Mesothelial cell of epicardium (in vitro differentiated cells): ENCODE measurements around the gene CGNL1. TPM values are rescaled to one million over a fixed set of nuclear protein-coding genes. Genes with fewer than 3 reads are reported as not detected.

Source experiments
- DNase-seq, 2 experiments: peaks; one replicate each; pipeline ENCODE4 v3.0.0; 2021; ENCODE audit warnings: low spot score in 2 of 2; ENCODE audit not compliant: unreplicated experiment in 2 of 2
- H3K27ac Mint-ChIP-seq: 2 replicates; pipeline ENCODE4 v1.8.0; 2021; ENCODE audit warnings: mixed read lengths
- H3K27me3 Mint-ChIP-seq: 2 replicates; pipeline ENCODE4 v1.8.0; 2021; ENCODE audit warnings: low read depth, mixed read lengths
- H3K36me3 Mint-ChIP-seq: 2 replicates; pipeline ENCODE4 v1.8.0; 2021; ENCODE audit warnings: mixed read lengths
- H3K4me1 Mint-ChIP-seq: 2 replicates; pipeline ENCODE4 v1.8.0; 2021; ENCODE audit warnings: mixed read lengths
- H3K4me3 Mint-ChIP-seq: 2 replicates; pipeline ENCODE4 v1.8.0; 2021; ENCODE audit warnings: mild to moderate bottlenecking, moderate library complexity, mixed read lengths
- H3K9me3 Mint-ChIP-seq: 2 replicates; pipeline ENCODE4 v1.8.0; 2021; ENCODE audit warnings: mixed read lengths
- total RNA-seq: library from RNA; stranded (reverse); gene quantifications from 3 replicates; pipeline ENCODE4 v1.2.1, GENCODE V29; 2021
- TF ChIP-seq, protein P1 (sequence below): fragments of 200-600 bp; sonication (generic); IDR thresholded peaks from one replicate; pipeline ENCODE4 v1.5.0; 2021; ENCODE audit warnings: antibody characterized with exemption; ENCODE audit not compliant: unreplicated experiment

Gene CGNL1
- total RNA-seq, 1 donor from 2014 or later: 34.1 TPM

DNA sequence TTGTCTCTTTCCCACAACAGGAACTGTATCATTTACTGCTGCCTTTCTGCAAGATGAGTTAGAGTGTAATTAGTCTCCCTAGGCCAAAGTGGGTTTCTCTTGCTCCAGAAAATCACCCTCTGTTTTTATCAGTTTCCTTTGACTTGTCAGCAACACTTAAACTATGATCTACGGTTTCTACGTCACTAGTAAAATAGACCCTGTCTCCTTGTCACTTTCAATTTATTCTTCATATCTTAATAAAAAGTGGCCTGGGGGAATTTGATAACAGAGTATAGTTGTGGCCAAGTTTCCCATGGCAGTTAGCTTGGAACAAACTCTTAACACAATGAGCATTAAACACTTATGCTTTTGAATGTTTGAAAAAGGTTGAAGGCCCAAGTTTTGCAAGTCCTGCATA lies 79.6 kb downstream of the CGNL1 start:
- Mint-ChIP-seq H3K36me3 (peaks cover 12% of the 10 kb centered on the region), H3K4me1 (peaks cover 37% of the 10 kb centered on the region), H3K27me3 (no peaks in the 10 kb centered on the region), H3K27ac (peak overlapping the region; percentile 71), H3K9me3 (no peaks in the 10 kb centered on the region), H3K4me3 (no peak overlapping the region)
- TF ChIP-seq, protein P1, sequence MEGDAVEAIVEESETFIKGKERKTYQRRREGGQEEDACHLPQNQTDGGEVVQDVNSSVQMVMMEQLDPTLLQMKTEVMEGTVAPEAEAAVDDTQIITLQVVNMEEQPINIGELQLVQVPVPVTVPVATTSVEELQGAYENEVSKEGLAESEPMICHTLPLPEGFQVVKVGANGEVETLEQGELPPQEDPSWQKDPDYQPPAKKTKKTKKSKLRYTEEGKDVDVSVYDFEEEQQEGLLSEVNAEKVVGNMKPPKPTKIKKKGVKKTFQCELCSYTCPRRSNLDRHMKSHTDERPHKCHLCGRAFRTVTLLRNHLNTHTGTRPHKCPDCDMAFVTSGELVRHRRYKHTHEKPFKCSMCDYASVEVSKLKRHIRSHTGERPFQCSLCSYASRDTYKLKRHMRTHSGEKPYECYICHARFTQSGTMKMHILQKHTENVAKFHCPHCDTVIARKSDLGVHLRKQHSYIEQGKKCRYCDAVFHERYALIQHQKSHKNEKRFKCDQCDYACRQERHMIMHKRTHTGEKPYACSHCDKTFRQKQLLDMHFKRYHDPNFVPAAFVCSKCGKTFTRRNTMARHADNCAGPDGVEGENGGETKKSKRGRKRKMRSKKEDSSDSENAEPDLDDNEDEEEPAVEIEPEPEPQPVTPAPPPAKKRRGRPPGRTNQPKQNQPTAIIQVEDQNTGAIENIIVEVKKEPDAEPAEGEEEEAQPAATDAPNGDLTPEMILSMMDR: no peak
- DNase-seq: no peak

DNA sequence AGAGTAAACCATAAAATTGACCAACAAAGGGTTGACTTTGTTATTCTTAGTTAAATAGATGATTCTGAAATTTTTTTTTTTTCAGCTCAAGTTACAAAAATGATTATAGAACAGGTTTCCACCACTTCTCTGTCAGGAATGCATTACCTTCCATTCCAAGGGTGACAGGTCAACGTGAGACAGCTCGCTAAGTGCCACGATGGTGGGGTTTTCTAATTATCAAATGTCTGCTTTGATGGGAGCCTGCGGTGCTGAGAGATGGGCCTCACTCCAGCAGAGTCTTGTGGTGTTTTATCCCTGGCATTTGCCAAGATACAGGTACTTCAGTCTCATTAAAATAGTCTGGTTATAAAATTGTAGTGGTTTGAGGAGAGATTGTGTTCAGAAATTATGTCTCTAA lies 80.3 kb downstream of the CGNL1 start:
- no peak for DNase-seq
- no peak overlapping the region for H3K4me3 Mint-ChIP-seq
- peak overlapping the region; percentile 89 for H3K27ac Mint-ChIP-seq
- peaks cover 31% of the 10 kb centered on the region for H3K4me1 Mint-ChIP-seq
- TF ChIP-seq, protein P1: no peak
- H3K36me3 Mint-ChIP-seq: peaks cover 12% of the 10 kb centered on the region
- H3K27me3 Mint-ChIP-seq: no peaks in the 10 kb centered on the region
- H3K9me3 Mint-ChIP-seq: no peaks in the 10 kb centered on the region

DNA sequence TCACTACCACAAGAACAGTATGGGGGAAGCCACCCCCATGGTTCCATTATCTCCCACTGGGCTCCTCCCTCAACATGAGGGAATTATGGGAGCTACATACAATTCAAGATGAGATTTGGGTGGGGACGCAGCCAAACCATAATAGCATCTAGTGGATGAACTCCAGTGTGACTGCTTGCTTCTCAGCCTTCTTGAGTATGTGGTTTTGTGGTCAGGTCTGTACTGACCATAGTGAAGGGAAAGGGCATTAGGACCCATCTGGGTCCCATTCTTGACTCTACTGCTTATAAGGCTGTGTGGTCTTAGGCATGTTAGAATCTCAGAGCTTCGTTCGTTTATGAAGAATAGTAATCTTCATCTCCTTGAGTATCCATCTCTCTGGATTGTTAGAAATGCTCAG lies 81.4 kb downstream of the CGNL1 start:
- Mint-ChIP-seq H3K27ac (no peak overlapping the region), H3K9me3 (no peaks in the 10 kb centered on the region), H3K27me3 (no peaks in the 10 kb centered on the region), H3K4me1 (peaks cover 26% of the 10 kb centered on the region), H3K4me3 (no peak overlapping the region), H3K36me3 (peaks cover 14% of the 10 kb centered on the region)
- TF ChIP-seq, protein P1: no peak
- no peak for DNase-seq

DNA sequence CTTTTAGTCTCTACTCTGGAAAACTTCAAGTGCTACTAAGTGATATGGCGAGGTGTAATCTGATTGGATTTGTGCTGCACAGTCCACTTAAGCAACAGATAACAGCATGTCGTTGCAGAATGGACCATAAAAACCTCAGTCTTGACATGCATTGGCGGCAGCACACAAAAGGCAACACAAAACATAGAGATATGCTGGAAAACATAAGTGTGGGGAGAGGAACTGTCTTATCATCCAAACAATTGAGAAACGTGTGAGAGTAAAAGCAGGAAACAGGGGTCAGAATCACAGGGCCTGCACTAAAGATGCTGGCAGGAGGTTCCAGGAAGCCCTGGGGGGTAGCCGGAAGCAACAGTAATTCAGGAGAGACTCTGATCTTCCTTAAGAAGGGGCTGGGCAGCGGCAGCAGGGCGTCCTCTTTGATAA lies 82.1 kb downstream of the CGNL1 start:
- Mint-ChIP-seq H3K4me3 (no peak overlapping the region), H3K9me3 (no peaks in the 10 kb centered on the region), H3K27ac (no peak overlapping the region), H3K27me3 (no peaks in the 10 kb centered on the region), H3K36me3 (peaks cover 13% of the 10 kb centered on the region), H3K4me1 (peaks cover 26% of the 10 kb centered on the region)
- DNase-seq: no peak
- TF ChIP-seq, protein P1: no peak

DNA sequence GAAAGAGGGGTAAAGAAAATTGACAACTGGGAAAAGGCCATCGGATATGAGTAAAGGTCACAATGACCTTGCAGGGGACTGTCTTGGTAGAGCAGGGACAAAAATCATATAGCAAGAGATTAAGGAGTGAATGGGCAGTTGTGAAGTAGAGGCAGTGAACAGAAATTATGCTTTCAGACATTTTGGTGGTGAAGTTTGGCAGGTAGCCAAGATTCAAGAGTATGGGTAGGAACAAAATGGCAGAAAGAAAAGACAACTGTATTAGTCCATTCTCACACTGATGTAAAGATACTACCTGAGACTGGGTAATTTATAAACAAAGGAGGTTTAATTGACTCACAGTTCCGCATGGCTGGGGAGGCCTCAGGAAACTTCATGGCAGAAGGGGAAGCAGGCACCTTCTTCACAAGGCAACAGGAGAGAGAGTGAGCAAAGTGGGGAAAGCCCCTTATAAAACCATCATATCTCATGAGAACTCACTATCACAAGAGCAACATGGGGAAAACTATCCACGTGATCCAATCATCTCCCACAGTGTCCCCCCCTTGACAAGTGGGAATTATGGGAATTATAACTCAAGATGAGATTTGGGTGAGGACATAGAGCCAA lies 84.0 kb downstream of the CGNL1 start:
- DNase-seq: no peak
- no peak overlapping the region for H3K4me3 Mint-ChIP-seq
- TF ChIP-seq, protein P1: no peak
- H3K4me1 Mint-ChIP-seq: peaks cover 22% of the 10 kb centered on the region
- H3K36me3 Mint-ChIP-seq: peaks cover 10% of the 10 kb centered on the region
- H3K27ac Mint-ChIP-seq: no peak overlapping the region
- H3K9me3 Mint-ChIP-seq: no peaks in the 10 kb centered on the region
- H3K27me3 Mint-ChIP-seq: no peaks in the 10 kb centered on the region

DNA sequence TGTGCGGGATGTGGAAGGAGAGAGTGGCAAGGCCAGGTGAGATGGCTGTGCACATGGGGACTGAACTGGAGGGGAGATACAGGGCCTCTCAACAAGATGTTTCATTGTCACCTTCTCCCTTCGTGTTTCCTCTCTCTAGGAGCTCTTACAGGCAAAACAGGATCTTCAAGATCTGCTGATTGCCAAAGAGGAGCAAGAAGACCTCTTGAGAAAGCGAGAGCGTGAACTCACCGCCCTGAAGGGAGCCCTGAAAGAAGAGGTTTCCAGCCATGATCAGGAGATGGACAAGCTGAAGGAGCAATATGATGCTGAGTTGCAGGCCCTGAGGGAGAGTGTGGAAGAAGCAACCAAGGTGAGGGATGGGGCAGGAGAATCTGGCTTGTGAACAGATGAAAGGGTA lies 85.2 kb downstream of the CGNL1 start:
- no peak for DNase-seq
- H3K36me3 Mint-ChIP-seq: peaks cover 10% of the 10 kb centered on the region
- TF ChIP-seq, protein P1: no peak
- no peak overlapping the region for H3K27ac Mint-ChIP-seq
- peaks cover 12% of the 10 kb centered on the region for H3K4me1 Mint-ChIP-seq
- no peaks in the 10 kb centered on the region for H3K27me3 Mint-ChIP-seq
- H3K9me3 Mint-ChIP-seq: no peaks in the 10 kb centered on the region
- H3K4me3 Mint-ChIP-seq: no peak overlapping the region
